AG10803 (cell line): ENCODE measurements around the gene PPARGC1A.

Experiments used
- DNase-seq: peaks from one replicate; pipeline ENCODE4 v3.0.0; 2010; ENCODE audit warnings: low read depth
- H3K4me3 ChIP-seq: 2 replicates; pipeline ENCODE4 v1.5.1; 2011; ENCODE audit warnings: mild to moderate bottlenecking, low read length, control low read depth
- TF ChIP-seq, protein P1 (sequence below): conservative IDR thresholded peaks from 2 replicates; pipeline ENCODE4 v1.5.1; 2011; ENCODE audit warnings: mild to moderate bottlenecking, low read length, control low read depth, inconsistent platforms

PPARGC1A gene

DNA sequence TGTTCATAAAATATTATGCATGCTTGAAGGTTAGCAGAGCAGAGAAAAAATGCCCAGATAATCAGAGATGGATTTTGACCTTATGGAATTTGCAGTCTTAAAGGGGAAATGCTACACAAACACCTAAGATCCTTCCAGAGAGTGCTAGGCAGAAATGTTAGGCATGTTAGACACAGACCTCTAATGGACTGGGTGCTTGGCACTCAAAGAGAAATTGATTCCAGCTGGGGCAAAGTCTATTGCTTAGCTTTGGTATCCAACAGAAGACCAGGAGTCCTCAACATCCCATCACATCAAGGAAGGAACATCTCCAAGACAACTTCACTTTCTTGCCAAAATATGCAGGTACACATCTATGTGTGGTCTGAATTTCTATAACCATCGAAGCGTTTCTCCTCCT lies 32.2 kb upstream of the PPARGC1A start:
- no peak overlapping the region for H3K4me3 ChIP-seq
- DNase-seq, result no peak
- TF ChIP-seq, protein P1, sequence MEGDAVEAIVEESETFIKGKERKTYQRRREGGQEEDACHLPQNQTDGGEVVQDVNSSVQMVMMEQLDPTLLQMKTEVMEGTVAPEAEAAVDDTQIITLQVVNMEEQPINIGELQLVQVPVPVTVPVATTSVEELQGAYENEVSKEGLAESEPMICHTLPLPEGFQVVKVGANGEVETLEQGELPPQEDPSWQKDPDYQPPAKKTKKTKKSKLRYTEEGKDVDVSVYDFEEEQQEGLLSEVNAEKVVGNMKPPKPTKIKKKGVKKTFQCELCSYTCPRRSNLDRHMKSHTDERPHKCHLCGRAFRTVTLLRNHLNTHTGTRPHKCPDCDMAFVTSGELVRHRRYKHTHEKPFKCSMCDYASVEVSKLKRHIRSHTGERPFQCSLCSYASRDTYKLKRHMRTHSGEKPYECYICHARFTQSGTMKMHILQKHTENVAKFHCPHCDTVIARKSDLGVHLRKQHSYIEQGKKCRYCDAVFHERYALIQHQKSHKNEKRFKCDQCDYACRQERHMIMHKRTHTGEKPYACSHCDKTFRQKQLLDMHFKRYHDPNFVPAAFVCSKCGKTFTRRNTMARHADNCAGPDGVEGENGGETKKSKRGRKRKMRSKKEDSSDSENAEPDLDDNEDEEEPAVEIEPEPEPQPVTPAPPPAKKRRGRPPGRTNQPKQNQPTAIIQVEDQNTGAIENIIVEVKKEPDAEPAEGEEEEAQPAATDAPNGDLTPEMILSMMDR, result no peak

DNA sequence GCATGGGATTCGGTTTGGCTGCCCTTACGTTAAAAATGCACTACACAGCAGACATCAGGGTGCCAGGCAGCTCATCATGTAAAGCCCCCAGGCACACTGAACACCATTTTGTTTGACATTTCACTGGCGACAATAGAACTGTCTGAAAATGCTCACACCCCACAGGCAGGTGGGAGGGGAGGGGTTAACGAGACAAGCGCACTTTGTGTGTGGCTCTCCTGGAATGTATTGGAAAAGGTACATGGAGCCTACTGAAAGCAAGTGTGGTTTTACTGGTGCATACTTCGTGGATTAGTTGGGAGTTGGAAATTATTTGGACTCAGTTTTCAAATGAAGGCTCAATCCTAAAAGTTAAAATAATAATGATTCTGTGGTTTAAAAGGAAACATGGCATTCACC lies 31.6 kb upstream of the PPARGC1A start:
- H3K4me3 ChIP-seq, result no peak overlapping the region
- no peak for DNase-seq
- TF ChIP-seq, protein P1, result no peak

DNA sequence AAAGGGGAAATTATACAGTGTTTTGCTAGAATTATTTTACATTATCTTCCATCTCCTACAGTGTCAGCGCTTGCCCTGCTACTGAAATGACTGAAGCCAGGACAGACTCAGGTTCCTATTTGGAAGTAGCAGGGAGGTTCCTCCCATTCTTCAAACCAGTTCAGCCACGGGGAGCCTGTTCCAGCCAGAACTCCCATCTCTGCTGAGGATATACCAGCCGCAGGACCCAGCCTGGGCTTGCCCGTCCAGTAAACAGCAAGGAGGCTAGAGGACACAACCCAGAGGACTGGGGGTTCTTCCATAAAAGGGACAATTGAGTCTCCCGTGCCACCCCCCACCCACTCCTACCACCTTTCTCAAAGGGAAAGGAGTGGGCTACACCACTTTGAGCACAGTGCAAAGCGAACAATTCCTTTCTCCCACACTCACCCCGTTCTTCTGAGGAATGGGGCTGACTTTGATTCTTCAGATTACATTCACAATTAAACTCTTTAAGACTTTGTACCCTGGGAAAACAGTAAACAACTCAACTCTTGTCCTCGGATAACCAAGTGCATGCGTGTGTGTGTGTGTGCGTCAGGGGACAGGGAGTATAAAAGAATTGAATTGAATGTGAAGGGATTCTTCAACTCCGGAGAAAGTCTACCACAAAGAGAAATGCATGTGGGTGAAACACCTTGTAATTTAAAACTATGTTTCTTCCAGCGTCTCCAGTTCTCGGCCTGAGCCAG lies 31.0 kb upstream of the PPARGC1A start:
- no peak overlapping the region for H3K4me3 ChIP-seq
- TF ChIP-seq, protein P1, result no peak
- DNase-seq, result no peak

DNA sequence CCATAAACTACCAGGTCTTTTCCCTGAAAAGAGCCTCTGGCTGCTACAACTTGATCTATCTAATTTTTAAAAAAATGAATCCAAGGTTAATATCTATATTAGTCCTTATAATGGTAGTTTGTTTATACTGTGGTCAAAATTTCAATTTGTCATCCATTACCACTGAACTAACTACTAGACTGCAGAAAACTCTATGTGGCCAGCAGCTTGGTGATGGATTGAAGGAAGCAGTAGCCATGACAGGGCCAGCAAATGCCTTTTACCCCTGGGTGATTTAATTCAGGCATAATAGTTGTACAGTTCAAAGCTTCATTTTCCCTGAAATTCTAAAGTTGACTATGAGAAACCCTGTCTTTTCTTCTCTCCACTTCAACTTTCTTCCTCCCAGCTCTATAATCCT lies 30.4 kb upstream of the PPARGC1A start:
- H3K4me3 ChIP-seq, result no peak overlapping the region
- DNase-seq, result no peak
- TF ChIP-seq, protein P1, result no peak

DNA sequence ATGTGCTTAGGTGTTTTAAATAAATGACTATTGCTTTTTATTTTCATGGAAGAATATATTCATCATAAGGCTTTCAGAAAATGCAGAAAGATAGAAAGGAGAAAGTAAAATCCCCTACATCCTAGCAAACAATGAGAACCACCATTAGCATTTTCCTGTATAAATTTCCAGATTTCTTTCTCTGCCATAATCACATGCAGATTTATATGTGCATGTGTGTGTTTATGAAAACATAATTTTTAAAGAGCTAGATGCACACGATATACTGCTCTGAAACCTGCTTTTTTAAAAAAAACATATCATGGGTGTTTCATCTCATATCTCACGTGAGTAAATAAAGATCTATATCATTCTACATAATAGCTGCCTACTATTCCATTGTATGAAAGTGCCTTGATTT lies 26.4 kb upstream of the PPARGC1A start:
- H3K4me3 ChIP-seq, result no peak overlapping the region
- no peak for DNase-seq
- TF ChIP-seq, protein P1, result no peak

DNA sequence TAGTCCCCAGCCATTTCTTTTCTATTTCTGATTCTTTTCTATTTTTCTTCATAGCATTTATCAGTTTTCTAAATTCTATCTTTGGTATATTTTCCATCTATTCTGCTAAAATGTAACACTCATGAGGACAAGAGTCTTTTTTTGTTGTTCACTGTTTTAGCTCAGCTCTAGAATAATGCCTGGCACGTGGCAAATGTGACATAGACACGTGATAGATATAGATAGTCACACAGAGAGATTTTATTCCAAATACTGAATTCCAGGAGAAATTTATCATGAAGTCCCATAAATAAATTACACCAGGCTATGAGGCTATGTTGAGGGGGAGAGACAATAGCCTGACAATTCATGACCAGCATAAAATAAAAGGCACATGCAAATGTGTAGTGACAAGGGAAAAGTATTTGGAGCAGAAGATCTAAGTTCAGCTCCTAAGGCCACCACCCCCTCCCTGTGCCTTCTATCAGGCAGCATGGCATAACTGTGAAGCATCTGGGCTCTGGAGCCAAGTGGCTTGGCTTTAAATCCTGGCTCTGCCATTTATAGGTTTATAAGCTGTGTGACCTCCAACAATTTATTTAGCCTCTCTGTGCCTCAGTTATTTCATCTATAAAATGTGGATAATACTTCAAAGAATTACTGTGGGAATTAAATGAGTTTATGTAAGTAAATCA lies 25.7 kb upstream of the PPARGC1A start:
- no peak overlapping the region for H3K4me3 ChIP-seq
- no peak for DNase-seq
- TF ChIP-seq, protein P1, result no peak
